NCI-H460 (cell line): Measurements from ENCODE around the gene STIM1. TPM values are rescaled to one million over a fixed set of nuclear protein-coding genes. Genes with fewer than 3 reads are reported as not detected.

Source experiments
- DNase-seq: peaks from one replicate; pipeline ENCODE4 v3.0.0-alpha.2; 2016; ENCODE audit warnings: low read depth; ENCODE audit errors: extremely low read depth
- total RNA-seq: library from RNA; depleted of rRNA; stranded (reverse); fragments of >200 nt; shearing (Covaris generic); gene quantifications from 2 replicates; pipeline ENCODE4 v1.2.3, GENCODE V29; 2014

STIM1 gene
- total RNA-seq, 1 experiment from 2014 or later: 11.4 TPM

- no peak for DNase-seq
These were observed 27.9 kb upstream of the STIM1 start for GRCh38 chr11:3827434-3828186.

DNA sequence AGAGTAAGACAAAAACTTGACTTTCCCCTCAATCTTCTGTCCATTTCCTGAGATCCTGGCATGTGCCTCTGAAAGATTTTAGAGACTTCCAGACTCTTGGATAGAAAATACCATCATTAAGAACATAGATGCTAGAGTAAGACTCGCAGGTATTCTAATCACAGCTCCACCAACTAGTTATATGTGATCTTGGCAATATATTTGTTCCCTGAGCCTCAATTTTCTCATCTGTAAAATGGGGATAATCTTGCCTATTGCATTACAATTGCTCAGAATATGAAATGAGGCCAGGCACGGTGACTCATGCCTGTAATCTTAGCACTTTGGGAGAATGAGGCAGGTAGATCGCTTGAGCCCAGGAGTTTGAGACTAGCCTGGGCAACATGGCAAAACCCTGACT is 25.4 kb upstream of the STIM1 start:
- DNase-seq: no peak

GRCh38 chr11:3830730-3831129 is 24.7 kb upstream of the STIM1 start:
- DNase-seq: no peak

- no peak for DNase-seq
These were observed 23.9 kb upstream of the STIM1 start for GRCh38 chr11:3831378-3832239.

DNA sequence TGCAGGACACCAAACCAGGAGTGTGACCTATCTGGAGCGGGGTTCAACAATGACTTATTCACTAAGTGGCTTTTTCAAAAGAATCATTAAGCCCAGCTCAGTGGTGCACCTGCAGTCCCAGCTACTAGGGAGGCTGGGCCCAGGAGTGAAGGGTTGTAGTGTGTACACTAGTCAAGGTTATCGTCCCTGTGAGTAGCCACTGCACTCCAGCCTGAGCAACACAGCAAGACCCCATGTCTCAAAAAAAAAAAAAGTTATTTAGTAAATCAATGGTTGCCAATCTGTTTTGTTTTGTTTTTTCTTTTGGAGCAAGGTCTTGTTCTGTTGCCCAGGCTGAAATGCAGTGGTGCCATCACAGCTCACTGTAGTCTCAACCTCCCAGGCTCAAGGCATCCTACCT is 22.6 kb upstream of the STIM1 start:
- no peak for DNase-seq

DNA sequence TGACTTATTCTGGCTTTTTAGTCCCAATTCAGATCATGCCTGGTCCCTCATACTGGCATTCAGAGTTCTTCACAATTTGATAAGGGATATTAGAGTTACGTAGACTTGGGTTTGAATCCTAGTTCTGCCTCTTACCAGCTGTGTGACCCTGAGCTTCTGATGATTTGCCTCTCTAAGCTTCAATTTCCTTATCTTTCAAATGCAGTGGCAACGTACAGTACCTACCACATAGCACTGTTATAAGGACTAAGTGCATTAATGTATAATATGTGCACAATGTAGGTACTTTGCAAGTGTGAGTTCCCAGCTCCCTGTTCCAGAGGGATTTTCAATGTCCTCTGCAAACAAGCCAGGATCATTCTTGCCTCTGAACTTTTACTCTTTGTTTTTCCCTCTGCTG is 22.0 kb upstream of the STIM1 start:
- DNase-seq: no peak

DNA sequence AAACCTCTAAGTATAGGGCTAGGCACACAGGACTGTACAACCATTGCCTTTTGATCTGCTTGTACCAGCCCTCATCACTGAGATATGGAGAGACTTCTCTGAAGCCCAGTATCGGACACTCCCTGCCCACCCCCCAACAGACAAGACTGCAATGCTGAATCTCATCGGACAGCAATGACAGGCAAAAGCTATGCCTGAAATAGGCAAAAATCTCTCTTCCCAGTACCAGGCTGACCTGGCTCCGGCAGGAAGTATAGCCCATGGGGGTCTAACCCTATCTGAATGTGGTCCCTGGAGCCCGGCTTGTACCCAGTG is 21.2 kb upstream of the STIM1 start:
- no peak for DNase-seq

- DNase-seq: no peak
These were observed 20.6 kb upstream of the STIM1 start for GRCh38 chr11:3834664-3835461.

- no peak for DNase-seq
These were observed 19.7 kb upstream of the STIM1 start for GRCh38 chr11:3835751-3836150.

DNA sequence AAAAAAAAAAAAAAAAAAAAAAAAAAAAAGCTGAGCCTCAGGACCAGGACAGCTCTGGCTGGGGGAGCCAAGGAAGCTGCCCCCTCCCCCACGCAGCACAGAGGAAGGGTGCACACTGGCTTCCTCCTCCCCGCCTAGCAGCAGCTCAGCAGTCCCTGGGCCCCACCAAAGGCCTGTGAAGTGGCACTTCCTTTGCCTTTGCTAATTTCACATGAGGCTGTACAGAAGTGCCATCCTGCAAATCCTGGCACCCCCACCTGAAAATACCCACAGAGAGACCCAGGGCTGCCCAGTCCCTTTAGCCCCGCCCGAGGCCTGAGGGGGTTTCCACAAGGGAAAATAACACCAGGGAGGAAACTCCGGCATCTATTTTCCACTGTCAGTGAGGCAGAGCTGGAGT is 18.6 kb upstream of the STIM1 start:
- DNase-seq: no peak

- no peak for DNase-seq
These were observed 17.7 kb upstream of the STIM1 start for GRCh38 chr11:3837793-3838192.

- DNase-seq: no peak
These were observed 17.0 kb upstream of the STIM1 start for GRCh38 chr11:3838504-3838903.

- no peak for DNase-seq
These were observed 15.2 kb upstream of the STIM1 start for GRCh38 chr11:3840004-3840869.

DNA sequence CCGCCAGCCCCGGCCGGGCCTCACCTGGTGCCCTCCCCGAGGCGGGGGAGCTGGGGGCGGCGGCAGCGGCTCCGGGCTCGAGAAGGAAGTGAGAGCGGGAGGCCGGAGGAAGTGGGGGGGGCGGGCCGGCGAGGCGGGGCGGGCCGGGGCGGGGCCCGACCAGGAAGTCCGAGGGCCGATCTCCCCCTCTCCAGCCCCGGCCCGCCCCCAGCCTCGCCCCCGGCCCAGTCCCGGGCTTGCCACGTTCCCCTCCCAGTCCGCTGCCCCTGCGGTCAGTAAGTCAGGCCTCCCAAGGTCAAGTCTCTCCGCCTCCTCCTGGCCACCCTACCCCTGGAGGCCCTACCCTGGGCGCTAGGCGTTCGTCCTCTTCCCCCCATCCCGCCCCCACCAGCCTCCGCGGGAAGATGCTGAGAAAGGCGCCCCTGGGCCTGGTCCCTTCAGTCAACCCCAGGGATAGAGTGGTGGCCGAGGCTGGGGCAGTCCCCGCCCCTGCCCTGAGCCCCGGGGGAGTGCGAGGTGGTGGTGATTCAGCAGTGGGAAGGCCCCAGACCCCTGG is 14.5 kb upstream of the STIM1 start, which contains the start of gene RHOG:
Gene RHOG (minus strand): TSS at position 90 of the 556 bp plus-strand sequence. CDS start 12,821 bp downstream, outside the sequence.
- peak; percentile 62 for DNase-seq

DNA sequence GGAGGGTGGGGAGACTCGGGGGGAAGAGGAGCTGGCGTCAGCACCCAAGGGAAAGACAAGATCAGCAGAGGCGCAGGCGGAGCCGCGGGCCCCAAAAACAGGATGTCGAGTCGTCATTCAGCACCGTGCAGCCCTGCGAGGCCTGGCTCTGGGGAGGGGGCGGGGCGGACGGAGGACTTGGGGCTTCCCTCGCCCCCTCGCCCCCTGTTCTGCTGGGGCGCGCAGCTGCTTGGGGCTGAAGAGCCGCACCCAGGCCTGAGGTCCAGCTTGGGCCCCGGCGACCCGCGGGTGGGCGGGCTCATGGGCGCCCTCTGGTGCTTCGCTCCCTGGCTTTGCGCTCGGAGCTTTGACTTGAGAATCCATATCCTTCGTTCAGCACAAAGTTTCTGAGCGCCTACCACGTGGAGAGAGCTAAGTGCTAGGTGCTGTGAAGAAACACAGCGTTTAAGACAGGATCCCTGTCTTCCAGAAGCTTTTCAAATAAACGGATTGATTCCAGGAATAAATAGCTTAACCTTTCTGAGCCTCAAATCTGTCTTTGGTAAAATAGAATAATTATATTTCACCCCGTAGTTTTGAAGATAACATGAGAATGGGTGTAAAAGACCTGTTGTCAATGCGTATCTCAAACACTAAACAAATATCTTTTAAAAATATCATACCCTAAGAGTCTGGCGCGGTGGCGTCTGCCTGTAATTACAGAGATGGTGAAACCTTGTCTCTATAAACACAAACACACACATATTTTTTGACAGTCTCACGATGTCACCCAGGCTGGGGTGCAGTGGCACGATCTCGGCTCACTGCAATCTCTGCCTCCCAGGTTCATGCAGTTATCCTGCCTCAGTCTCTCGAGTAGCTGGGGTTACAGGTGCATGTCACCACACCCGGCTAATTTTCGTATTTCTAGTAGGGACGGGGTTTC is 13.8 kb upstream of the STIM1 start:
- peak; percentile 73 for DNase-seq

DNA sequence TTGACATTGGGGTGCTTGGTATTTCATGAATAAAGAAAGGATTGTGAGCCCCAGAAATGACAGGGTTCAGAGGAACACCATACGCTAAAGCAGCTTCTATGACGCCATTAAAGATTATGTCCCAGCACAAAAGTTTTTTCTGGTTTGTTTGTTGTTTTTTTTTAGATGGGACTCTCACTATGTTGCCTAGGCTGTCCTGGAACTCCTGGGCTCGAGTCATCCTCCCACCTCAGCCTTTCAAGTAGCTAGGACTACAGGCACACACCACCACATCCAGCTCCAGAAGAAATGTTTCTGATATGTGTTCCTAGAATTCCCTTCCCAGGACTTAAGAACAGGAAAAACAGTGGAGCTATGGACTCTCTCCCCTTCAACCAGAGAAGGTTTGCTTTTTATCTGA is 12.1 kb upstream of the STIM1 start:
- DNase-seq: no peak

DNA sequence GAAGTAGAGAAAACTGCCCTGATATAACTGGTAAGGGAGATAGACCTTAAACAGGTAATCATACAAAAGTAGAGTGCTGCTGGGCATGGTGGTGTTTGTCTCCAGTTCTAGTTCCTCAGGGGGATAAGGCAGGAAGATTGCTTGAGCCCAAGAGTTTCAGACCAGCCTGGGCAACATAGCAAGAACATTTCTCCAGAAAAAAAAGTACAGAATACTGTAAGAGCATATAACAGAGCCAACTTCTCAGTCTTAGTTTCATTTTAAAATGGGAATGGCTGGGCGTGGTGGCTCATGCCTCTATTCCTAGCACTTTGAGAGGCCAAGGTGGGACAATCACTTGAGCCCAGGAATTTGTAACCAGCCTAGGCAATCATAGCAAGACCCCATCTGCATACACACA is 10.2 kb upstream of the STIM1 start:
- no peak for DNase-seq

DNA sequence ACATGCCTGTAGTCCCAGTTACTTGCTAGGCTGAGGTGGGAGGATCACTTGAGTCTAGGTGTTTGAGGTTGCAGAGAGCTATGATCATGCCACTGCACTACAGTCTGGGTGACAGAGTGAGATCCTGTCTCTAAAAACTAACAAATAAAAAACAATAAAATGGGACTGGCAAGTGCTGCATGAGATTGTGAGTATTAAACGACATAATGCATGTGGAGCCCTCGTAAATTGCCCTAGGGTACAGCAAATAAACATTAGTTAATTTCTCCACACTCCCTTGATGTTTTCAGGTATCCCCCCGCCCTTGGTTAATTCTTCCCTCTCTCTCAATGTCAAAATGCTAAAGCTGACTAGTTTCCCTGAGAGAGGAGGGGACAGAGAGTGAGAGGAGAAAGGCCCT is 9.8 kb upstream of the STIM1 start:
- no peak for DNase-seq

- DNase-seq: peak; percentile 33
These were observed 6.1 kb upstream of the STIM1 start for GRCh38 chr11:3849297-3849874.
